NCI-H2107 (cell line): Measurements from ENCODE around the gene PSME1.

Experiments used
- DNase-seq: peaks from one replicate; lab custom pipeline; 2025; lab: John Stamatoyannopoulos, UW

Gene PSME1

GRCh38 chr14:24176599-24176998 is 40.6 kb downstream of the PSME1 start:
- DNase-seq = no peak

GRCh38 chr14:24177041-24177825 is 41.2 kb downstream of the PSME1 start:
- no peak for DNase-seq

GRCh38 chr14:24177891-24178290 is 41.9 kb downstream of the PSME1 start:
- no peak for DNase-seq

GRCh38 chr14:24178399-24179178 is 42.6 kb downstream of the PSME1 start:
- no peak for DNase-seq

GRCh38 chr14:24179294-24179960 is 43.4 kb downstream of the PSME1 start:
- no peak for DNase-seq

GRCh38 chr14:24179961-24180796 is 44.2 kb downstream of the PSME1 start:
- DNase-seq = peak; percentile 75

GRCh38 chr14:24181371-24182077 is 45.5 kb downstream of the PSME1 start:
- no peak for DNase-seq

GRCh38 chr14:24182110-24182882 is 46.3 kb downstream of the PSME1 start:
- no peak for DNase-seq

- no peak for DNase-seq
Observed at GRCh38 chr14:24183014-24183481, 47.1 kb downstream of the PSME1 start.

- no peak for DNase-seq
Observed at GRCh38 chr14:24184104-24184970, 48.3 kb downstream of the PSME1 start.

- no peak for DNase-seq
Observed at GRCh38 chr14:24185026-24185425, 49.0 kb downstream of the PSME1 start.

- DNase-seq = no peak
Observed at GRCh38 chr14:24185741-24186140, 49.7 kb downstream of the PSME1 start.

GRCh38 chr14:24186831-24187538 is 51.0 kb downstream of the PSME1 start:
- DNase-seq = no peak

GRCh38 chr14:24187539-24187915 is 51.5 kb downstream of the PSME1 start:
- no peak for DNase-seq
